OCI-LY3 (cell line): ENCODE data around the gene EIF4A3.

ENCODE experiments used
- H2AFZ ChIP-seq: fragments of 200-600, 300-600 bp; shearing (Covaris generic); 2 replicates; pipeline ENCODE4 v1.6.0; 2014; ENCODE audit warnings: antibody characterized with exemption, low read depth, low read length
- H3K27ac ChIP-seq: fragments of 200-600, 300-600 bp; sonication (generic); 2 replicates; pipeline ENCODE4 v1.5.1; 2014; ENCODE audit warnings: mild to moderate bottlenecking, low read length, moderate library complexity, mixed read lengths
- H3K27me3 ChIP-seq: fragments of 200-600, 300-600 bp; sonication (generic); 2 replicates; pipeline ENCODE4 v1.6.1; 2014; ENCODE audit warnings: low read depth, low read length, mixed read lengths
- H3K36me3 ChIP-seq: fragments of 200-600, 300-600 bp; sonication (generic); replicated peaks from 2 replicates; pipeline ENCODE3; 2014; ENCODE audit warnings: low read depth, low read length, mixed read lengths
- H3K4me1 ChIP-seq: fragments of 300-600, 200-600 bp; sonication (generic); 2 replicates; pipeline ENCODE4 v1.6.1; 2014; ENCODE audit warnings: low read length, mixed read lengths
- H3K4me2 ChIP-seq: fragments of 200-600, 300-600 bp; sonication (generic); 2 replicates; pipeline ENCODE4 v1.6.1; 2014; ENCODE audit warnings: low read length, mixed read lengths
- H3K4me3 ChIP-seq: fragments of 300-600, 200-600 bp; sonication (generic); 2 replicates; pipeline ENCODE4 v1.5.1; 2014; ENCODE audit warnings: antibody characterized with exemption, mild to moderate bottlenecking, low read length, moderate library complexity
- H3K79me2 ChIP-seq: fragments of 300-600, 200-600 bp; shearing (Covaris generic); 2 replicates; pipeline ENCODE4 v1.6.1; 2014; ENCODE audit warnings: mild to moderate bottlenecking, low read length, mixed read lengths
- H3K9ac ChIP-seq: fragments of 300-600, 200-600 bp; shearing (Covaris generic); 2 replicates; pipeline ENCODE4 v1.6.0; 2014; ENCODE audit warnings: mild to moderate bottlenecking, low read length, moderate library complexity
- H3K9me3 ChIP-seq: fragments of 200-600, 300-600 bp; shearing (Covaris generic); 2 replicates; pipeline ENCODE4 v1.6.1; 2014; ENCODE audit warnings: low read length, mixed read lengths; ENCODE audit not compliant: insufficient read depth
- H4K20me1 ChIP-seq: fragments of 200-600, 300-600 bp; sonication (generic); 2 replicates; pipeline ENCODE4 v1.6.1; 2016; ENCODE audit warnings: low read length, mixed read lengths; ENCODE audit not compliant: insufficient read depth
- EZH2phosphoT487 ChIP-seq: fragments of 200-600 bp; shearing (Covaris generic); IDR thresholded peaks from 2 replicates; pipeline ENCODE4 v1.6.1; 2018; ENCODE audit warnings: antibody characterized with exemption, mixed run types, low read depth
- TF ChIP-seq, protein P1 (sequence below): fragments of 200-600, 300-600 bp; sonication (generic); IDR thresholded peaks from 2 replicates; pipeline ENCODE4 v1.5.1; 2014; ENCODE audit warnings: antibody characterized with exemption, low read length, low read depth

EIF4A3 gene

DNA sequence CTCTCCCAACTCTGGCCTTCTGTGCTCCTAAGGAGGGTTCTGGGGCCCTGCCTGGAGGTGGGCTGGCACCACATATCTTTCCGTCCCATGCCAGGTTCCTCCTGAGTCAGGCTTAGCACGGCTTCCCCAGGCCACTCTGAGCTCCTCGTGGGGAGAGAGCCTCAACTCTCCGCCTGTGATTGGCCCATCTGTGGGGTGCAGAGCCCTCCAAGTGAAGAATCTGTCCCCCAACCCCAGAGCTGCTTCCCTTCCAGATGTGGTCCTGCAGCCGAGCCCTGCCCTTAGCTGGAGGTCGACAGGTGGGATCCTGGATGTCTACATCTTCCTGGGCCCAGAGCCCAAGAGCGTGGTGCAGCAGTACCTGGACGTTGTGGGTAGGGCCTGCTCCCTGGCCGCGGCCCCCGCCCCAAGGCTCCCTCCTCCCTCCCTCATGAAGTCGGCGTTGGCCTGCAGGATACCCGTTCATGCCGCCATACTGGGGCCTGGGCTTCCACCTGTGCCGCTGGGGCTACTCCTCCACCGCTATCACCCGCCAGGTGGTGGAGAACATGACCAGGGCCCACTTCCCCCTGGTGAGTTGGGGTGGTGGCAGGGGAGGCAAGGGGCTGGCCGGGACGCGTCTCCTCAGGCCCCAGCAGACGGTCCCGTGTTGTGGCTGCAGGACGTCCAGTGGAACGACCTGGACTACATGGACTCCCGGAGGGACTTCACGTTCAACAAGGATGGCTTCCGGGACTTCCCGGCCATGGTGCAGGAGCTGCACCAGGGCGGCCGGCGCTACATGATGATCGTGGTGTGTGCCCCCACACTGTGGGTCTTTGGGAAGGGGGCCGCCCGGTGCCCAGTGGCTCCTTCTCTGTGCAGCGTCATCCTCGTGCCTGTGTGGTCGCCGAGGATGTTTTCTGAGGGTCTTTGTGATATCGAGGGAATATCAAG is 38.6 kb downstream of the EIF4A3 start:
- Histone ChIP-seq H3K4me3 (no peak overlapping the region), H3K4me1 (no peaks in the 10 kb centered on the region)
- no peak for TF ChIP-seq EZH2phosphoT487
- TF ChIP-seq, protein P1, sequence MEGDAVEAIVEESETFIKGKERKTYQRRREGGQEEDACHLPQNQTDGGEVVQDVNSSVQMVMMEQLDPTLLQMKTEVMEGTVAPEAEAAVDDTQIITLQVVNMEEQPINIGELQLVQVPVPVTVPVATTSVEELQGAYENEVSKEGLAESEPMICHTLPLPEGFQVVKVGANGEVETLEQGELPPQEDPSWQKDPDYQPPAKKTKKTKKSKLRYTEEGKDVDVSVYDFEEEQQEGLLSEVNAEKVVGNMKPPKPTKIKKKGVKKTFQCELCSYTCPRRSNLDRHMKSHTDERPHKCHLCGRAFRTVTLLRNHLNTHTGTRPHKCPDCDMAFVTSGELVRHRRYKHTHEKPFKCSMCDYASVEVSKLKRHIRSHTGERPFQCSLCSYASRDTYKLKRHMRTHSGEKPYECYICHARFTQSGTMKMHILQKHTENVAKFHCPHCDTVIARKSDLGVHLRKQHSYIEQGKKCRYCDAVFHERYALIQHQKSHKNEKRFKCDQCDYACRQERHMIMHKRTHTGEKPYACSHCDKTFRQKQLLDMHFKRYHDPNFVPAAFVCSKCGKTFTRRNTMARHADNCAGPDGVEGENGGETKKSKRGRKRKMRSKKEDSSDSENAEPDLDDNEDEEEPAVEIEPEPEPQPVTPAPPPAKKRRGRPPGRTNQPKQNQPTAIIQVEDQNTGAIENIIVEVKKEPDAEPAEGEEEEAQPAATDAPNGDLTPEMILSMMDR, result no peak

DNA sequence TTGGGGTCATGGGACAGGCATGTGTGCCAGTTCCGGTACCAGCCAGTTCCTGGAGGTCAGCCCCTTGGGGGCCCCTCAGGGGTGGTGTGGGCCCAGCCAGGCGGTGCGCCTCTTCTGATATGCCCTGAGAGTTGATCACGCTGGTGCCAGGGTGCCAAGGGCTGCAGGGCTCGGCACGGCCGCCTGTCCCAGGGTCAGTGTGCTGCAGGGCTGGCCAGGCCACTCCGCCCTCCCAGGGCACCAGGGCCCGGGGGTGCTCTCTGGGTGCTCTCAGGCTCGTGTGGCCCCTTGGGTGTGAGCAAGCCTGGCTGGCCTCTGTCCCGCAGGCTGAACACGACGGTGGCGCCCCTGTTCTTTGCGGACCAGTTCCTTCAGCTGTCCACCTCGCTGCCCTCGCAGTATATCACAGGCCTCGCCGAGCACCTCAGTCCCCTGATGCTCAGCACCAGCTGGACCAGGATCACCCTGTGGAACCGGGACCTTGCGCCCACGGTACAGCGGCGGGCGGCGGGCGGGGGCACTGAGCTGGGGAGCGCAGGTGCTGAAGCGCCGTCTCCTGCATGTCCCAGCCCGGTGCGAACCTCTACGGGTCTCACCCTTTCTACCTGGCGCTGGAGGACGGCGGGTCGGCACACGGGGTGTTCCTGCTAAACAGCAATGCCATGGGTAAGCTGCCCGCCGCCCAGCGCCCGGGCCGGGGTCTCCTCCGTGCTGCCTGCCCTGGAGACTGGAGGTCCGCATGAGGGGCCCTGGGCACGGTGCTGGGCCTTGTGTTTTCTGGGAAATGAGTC is 39.5 kb downstream of the EIF4A3 start:
- no peaks in the 10 kb centered on the region for H3K27me3 ChIP-seq
- H3K9ac ChIP-seq, result no peak overlapping the region

More for the DNA sequence above, 38.6 kb downstream of the EIF4A3 start:
- H3K4me2 ChIP-seq, result no peak overlapping the region
- H3K36me3 ChIP-seq, result no peaks in the 10 kb centered on the region
- no peaks in the 10 kb centered on the region for H3K79me2 ChIP-seq
- no peak overlapping the region for H3K9ac ChIP-seq
- no peak overlapping the region for H3K27ac ChIP-seq
- H3K27me3 ChIP-seq, result no peaks in the 10 kb centered on the region
- H4K20me1 ChIP-seq, result no peaks in the 10 kb centered on the region
- no peaks in the 10 kb centered on the region for H3K9me3 ChIP-seq
- H2AFZ ChIP-seq, result no peak overlapping the region

DNA sequence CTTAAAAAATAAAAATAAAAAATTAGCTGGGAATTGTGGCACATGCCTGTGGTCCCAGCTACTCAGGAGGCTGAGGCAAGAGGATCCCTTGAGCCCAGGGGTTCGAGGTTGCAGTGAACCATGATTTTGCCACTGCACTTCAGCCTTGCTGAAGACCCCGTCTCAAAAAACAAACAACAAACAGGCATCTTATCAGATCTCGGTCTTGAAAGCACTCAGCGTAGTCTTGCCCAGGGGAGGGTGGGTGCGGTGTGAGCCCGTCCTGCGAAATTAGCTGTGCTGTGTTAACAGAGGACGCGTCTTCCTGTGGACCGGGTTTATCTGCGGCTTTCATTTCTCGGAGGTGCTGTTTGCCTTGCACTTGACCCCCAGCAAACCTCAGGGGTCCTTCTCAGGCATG is 40.2 kb downstream of the EIF4A3 start:
- Histone ChIP-seq H3K4me3 (no peak overlapping the region), H3K79me2 (peaks cover 9% of the 10 kb centered on the region), H3K9ac (no peak overlapping the region), H3K27me3 (no peaks in the 10 kb centered on the region), H3K4me1 (peaks cover 7% of the 10 kb centered on the region), H2AFZ (no peak overlapping the region), H3K27ac (no peak overlapping the region), H3K9me3 (no peaks in the 10 kb centered on the region), H4K20me1 (no peaks in the 10 kb centered on the region), H3K4me2 (no peak overlapping the region), H3K36me3 (no peaks in the 10 kb centered on the region)
- TF ChIP-seq, protein P1, result no peak
- no peak for TF ChIP-seq EZH2phosphoT487

More for the DNA sequence above, 39.5 kb downstream of the EIF4A3 start:
- Histone ChIP-seq H3K79me2 (peaks cover 2% of the 10 kb centered on the region), H3K9me3 (no peaks in the 10 kb centered on the region), H2AFZ (no peak overlapping the region), H3K4me2 (no peak overlapping the region), H3K4me3 (no peak overlapping the region), H3K27ac (no peak overlapping the region), H3K36me3 (no peaks in the 10 kb centered on the region), H3K4me1 (peaks cover 3% of the 10 kb centered on the region), H4K20me1 (no peaks in the 10 kb centered on the region)
- no peak for TF ChIP-seq EZH2phosphoT487
- TF ChIP-seq, protein P1, result no peak

DNA sequence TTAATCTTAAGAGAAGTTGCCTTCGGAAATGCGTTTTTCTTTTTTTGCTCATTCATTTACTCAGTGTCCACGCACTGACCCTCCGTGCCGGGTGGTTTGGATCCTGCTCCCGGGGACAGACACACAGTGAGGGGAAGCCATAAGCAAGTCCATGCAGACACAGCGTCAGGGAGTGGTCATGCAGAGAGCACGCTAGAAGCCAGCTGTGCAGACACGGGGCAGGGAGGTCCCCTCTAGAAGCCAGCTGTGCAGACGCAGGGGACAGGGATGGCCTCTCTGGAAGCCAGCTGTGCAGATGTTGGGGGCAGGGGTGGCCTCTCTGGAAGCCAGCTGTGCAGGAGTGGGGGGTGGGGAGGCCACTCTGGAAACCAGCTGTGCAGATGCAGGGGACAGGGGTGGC is 40.8 kb downstream of the EIF4A3 start:
- H3K4me3 ChIP-seq, result no peak overlapping the region
- H3K9me3 ChIP-seq, result no peaks in the 10 kb centered on the region
- no peaks in the 10 kb centered on the region for H3K27me3 ChIP-seq
- H3K4me1 ChIP-seq, result peaks cover 7% of the 10 kb centered on the region
- no peaks in the 10 kb centered on the region for H3K36me3 ChIP-seq
- H3K79me2 ChIP-seq, result peaks cover 11% of the 10 kb centered on the region
- H2AFZ ChIP-seq, result no peak overlapping the region
- H3K27ac ChIP-seq, result no peak overlapping the region
- no peak overlapping the region for H3K4me2 ChIP-seq
- TF ChIP-seq, protein P1, result no peak
- TF ChIP-seq EZH2phosphoT487, result no peak
- H3K9ac ChIP-seq, result no peak overlapping the region
- no peaks in the 10 kb centered on the region for H4K20me1 ChIP-seq
